Measurements from ENCODE around the gene ATG16L1. TPM values are rescaled to one million over a fixed set of nuclear protein-coding genes. Genes with fewer than 3 reads are reported as not detected.

Gene ATG16L1
- total and polyA plus RNA-seq, 2 of the 4 experiments (the other 2 are of a cell fraction), result 20.0 to 26.2 TPM

GRCh38 chr2:233261819-233262555 lies 10.5 kb downstream of the ATG16L1 start:
- Histone ChIP-seq H4K20me1 (ENCODE audit: insufficient read depth, low read length) (0 out of 2 replicates have a peak, but pooled peaks cover 8% of the 10 kb centered on the region), H3K27me3 (ENCODE audit: control insufficient read depth, insufficient read depth, low read length) (no peaks in the 10 kb centered on the region), H3K36me3 (ENCODE audit: control insufficient read depth, insufficient read depth, low read length) (peaks cover 51% of the 10 kb centered on the region), H3K23ac (ENCODE audit: low read depth, low read length) (no peak overlapping the region), H2BK120ac (ENCODE audit: low read depth, low read length) (no peak overlapping the region), H3K9me3 (ENCODE audit: control insufficient read depth, insufficient read depth, low read length) (no peaks in the 10 kb centered on the region), H3K4me1 (ENCODE audit: control insufficient read depth, insufficient read depth, low read length) (peaks cover 2% of the 10 kb centered on the region; the same call in 1 of the 2 replicates), H3K4me3 (ENCODE audit: insufficient read depth, low read depth, low read length) (no peak overlapping the region), H3K9ac (ENCODE audit: low read depth, low read length) (no peak overlapping the region), H4K8ac (ENCODE audit: low read depth in 2 of 2, low read length in 2 of 2) (no peak overlapping the region), H2AK9ac (replicated peaks; ENCODE audit: low read depth, low read length, poor library complexity) (no peak overlapping the region), H2AFZ (replicated peaks; ENCODE audit: low read length, poor library complexity) (no peak overlapping the region), H3K14ac (replicated peaks; ENCODE audit: low read depth, low read length) (no peak overlapping the region), H3K9me1 (ENCODE audit: insufficient read depth, low read length) (peaks cover 6% of the 10 kb centered on the region; the same call in 1 of the 2 replicates), H2BK20ac (ENCODE audit: low read depth, low read length) (no peak overlapping the region), H3K27ac (ENCODE audit: insufficient read depth, low read length) (no peak overlapping the region), H3K56ac (ENCODE audit: extremely low read depth, insufficient read depth, low read length) (no peak overlapping the region), H2BK15ac (ENCODE audit: low read depth, low read length) (no peak overlapping the region), H2AK5ac (ENCODE audit: low read depth, low read length) (no peak overlapping the region), H3K4ac (ENCODE audit: low read depth, low read length) (no peak overlapping the region), H3K4me2 (ENCODE audit: low read depth, low read length) (no peak overlapping the region), H3K79me1 (ENCODE audit: low read depth in 1 of 2, low read length in 2 of 2) (peaks cover 21 to 46% of the 10 kb centered on the region in 2 experiments), H4K5ac (ENCODE audit: low read depth, low read length) (no peak overlapping the region), H4K91ac (ENCODE audit: insufficient read depth, low read depth, low read length) (no peak overlapping the region), H3K18ac (ENCODE audit: low read depth, low read length) (no peak overlapping the region), H2BK5ac (ENCODE audit: low read depth, low read length, poor library complexity, severe bottlenecking) (no peak overlapping the region)
- intact Hi-C loops (cut with micrococcal nuclease), result no loop called here
- WGBS, 2 experiments (ENCODE audit: extremely low coverage in 2 of 2, insufficient read length in 1 of 2), result 87% methylated on average over 9 of the region's 9 CpGs; no CpG with 5 or more reads in 1 of the 2 experiments
- no peak for TF ChIP-seq RCOR1 (IDR thresholded peaks at IDR 0.05; ENCODE audit: insufficient replicate concordance, low read length)
- no peak for TF ChIP-seq BHLHE40 (IDR thresholded peaks at IDR 0.05; ENCODE audit: low read depth, low read length)
- TF ChIP-seq MAFK (IDR thresholded peaks at IDR 0.05; ENCODE audit: low read depth, low read length), result no peak
- TF ChIP-seq CTCF (conservative IDR thresholded peaks at IDR 0.05; ENCODE audit: low read depth, low read length), result no peak
- no peak for TF ChIP-seq ELK1 (IDR thresholded peaks at IDR 0.05; ENCODE audit: borderline replicate concordance, low read depth, low read length)
- no peak for TF ChIP-seq FOS (IDR thresholded peaks at IDR 0.05; ENCODE audit: low read depth, low read length)
- TF ChIP-seq RFX5 (IDR thresholded peaks at IDR 0.05; ENCODE audit: low read depth, low read length), result no peak
- POLR2A ChIA-PET (ENCODE audit: unreplicated experiment), result no interaction called here
- ATAC-seq (ENCODE audit: low read depth) (no peak), DNase-seq (no peak)
- in situ Hi-C loops (cut with MboI; ENCODE audit: low sequenced_read_pairs), result no loop called here
- CTCF ChIA-PET, result no interaction called here
- BruUV-seq (replicated peaks), result no TSS peak
- dilution Hi-C loops (cut with HindIII; ENCODE audit: low sequenced_read_pairs, unreplicated experiment), result no loop called here

Data from IMR-90 (cell line).